ENCODE measurements around the gene NELL1. TPM values are rescaled to one million over a fixed set of nuclear protein-coding genes. Genes with fewer than 3 reads are reported as not detected.

The NELL1 gene
- total RNA-seq, 1 experiment from 2014 or later = 0.22 TPM

DNA sequence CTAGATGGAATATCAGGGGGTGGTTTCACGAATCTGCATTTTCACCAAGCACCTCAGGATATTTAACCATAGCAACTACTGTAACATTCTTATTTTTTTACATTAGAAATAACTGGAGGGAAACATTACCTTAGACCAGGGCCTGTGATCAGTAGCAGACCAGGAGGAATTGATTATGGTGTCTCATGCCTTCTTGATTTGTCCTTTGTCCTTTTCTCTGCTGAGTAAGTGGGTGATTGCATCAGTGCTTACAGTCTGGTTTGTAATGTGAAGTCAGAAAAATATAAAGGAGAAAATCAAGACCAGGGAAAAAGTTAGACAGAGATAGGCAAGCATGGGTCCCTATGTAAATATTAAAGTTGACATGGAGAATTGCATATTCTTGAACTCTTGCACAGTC lies 703.3 kb downstream of the NELL1 start:
- no peak overlapping the region for H3K27ac Mint-ChIP-seq
- no CpG with 5 or more reads among the region's 1 CpG for WGBS (ENCODE audit: extremely low coverage, insufficient read length, low lambda C conversion rate)
- TF ChIP-seq, protein P1, sequence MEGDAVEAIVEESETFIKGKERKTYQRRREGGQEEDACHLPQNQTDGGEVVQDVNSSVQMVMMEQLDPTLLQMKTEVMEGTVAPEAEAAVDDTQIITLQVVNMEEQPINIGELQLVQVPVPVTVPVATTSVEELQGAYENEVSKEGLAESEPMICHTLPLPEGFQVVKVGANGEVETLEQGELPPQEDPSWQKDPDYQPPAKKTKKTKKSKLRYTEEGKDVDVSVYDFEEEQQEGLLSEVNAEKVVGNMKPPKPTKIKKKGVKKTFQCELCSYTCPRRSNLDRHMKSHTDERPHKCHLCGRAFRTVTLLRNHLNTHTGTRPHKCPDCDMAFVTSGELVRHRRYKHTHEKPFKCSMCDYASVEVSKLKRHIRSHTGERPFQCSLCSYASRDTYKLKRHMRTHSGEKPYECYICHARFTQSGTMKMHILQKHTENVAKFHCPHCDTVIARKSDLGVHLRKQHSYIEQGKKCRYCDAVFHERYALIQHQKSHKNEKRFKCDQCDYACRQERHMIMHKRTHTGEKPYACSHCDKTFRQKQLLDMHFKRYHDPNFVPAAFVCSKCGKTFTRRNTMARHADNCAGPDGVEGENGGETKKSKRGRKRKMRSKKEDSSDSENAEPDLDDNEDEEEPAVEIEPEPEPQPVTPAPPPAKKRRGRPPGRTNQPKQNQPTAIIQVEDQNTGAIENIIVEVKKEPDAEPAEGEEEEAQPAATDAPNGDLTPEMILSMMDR (conservative IDR thresholded peaks at IDR 0.05) = no peak

More for the DNA sequence above, 703.3 kb downstream of the NELL1 start:
- Histone ChIP-seq H3T11ph (ENCODE audit: low read length) (no peak overlapping the region), H3K4me1 (ENCODE audit: insufficient read depth, low read length) (no peaks in the 10 kb centered on the region), H2BK120ac (ENCODE audit: low read depth, low read length, poor library complexity, severe bottlenecking) (no peak overlapping the region), H3K79me1 (ENCODE audit: insufficient read depth, low read depth, low read length, poor library complexity, severe bottlenecking) (no peaks in the 10 kb centered on the region), H3K56ac (ENCODE audit: insufficient read length, low read depth, low read length) (no peak overlapping the region), H4K20me1 (ENCODE audit: control insufficient read depth, insufficient read depth, insufficient read length) (no peaks in the 10 kb centered on the region), H3K27ac (ENCODE audit: insufficient read length, low read depth, low read length) (no peak overlapping the region), H2BK12ac (ENCODE audit: insufficient read length, low read depth, low read length) (no peak overlapping the region), H2BK15ac (ENCODE audit: low read depth, low read length) (no peak overlapping the region), H3K9me3 (ENCODE audit: control insufficient read depth, low read depth, low read length) (no peaks in the 10 kb centered on the region), H4K5ac (ENCODE audit: insufficient read length, low read depth, low read length) (no peak overlapping the region), H2BK20ac (ENCODE audit: low read depth, low read length, poor library complexity, severe bottlenecking) (no peak overlapping the region), H3K18ac (ENCODE audit: insufficient read length, low read depth, low read length) (no peak overlapping the region), H4K8ac (replicated peaks; ENCODE audit: insufficient read length, low read depth, low read length) (no peak overlapping the region), H3K4me2 (ENCODE audit: insufficient read depth, insufficient read length, low read length) (no peak overlapping the region), H3K23ac (ENCODE audit: insufficient read length, low read depth, low read length) (no peak overlapping the region), H2AFZ (ENCODE audit: low read length) (no peak overlapping the region), H3K23me2 (ENCODE audit: insufficient read length, low read depth, low read length, poor library complexity, severe bottlenecking) (no peaks in the 10 kb centered on the region), H2BK5ac (ENCODE audit: insufficient read length, low read length) (no peak overlapping the region), H4K91ac (ENCODE audit: insufficient read length, low read depth, low read length) (no peak overlapping the region), H3K9ac (ENCODE audit: extremely low read depth, insufficient read length, low read length) (no peak overlapping the region), H3K79me2 (ENCODE audit: insufficient read depth, low read length) (no peaks in the 10 kb centered on the region), H3K27me3 (ENCODE audit: insufficient read depth, low read length) (no peaks in the 10 kb centered on the region), H3K4ac (ENCODE audit: low read depth, low read length) (no peak overlapping the region), H3K14ac (ENCODE audit: insufficient read depth, low read length) (no peak overlapping the region), H2AK5ac (ENCODE audit: insufficient read length, low read length) (no peak overlapping the region)
- no peaks in the 10 kb centered on the region for H3K36me3 Mint-ChIP-seq (ENCODE audit: insufficient read depth in 1 of 3, low read depth in 3 of 3)
- no peak overlapping the region for H3K4me3 Mint-ChIP-seq
- DNase-seq = no peak
- no peaks in the 10 kb centered on the region for H3K9me3 Mint-ChIP-seq
- H3K27me3 Mint-ChIP-seq (ENCODE audit: low read depth) = no peaks in the 10 kb centered on the region
- no peaks in the 10 kb centered on the region for H3K4me1 Mint-ChIP-seq

All from H9 (cell line).